Measurements from ENCODE around the gene SDCBP2. TPM values are rescaled to one million over a fixed set of nuclear protein-coding genes. Genes with fewer than 3 reads are reported as not detected.

SDCBP2 gene
- total RNA-seq, 2 donors from 2014 or later: 2.9 to 3.9 TPM

GRCh38 chr20:1298888-1299511 is 29.9 kb downstream of the SDCBP2 start:
- Histone ChIP-seq H3K9me3 (no peaks in the 10 kb centered on the region), H3K27me3 (no peaks in the 10 kb centered on the region), H3K4me3 (no peak overlapping the region), H3K4me1 (no peaks in the 10 kb centered on the region), H3K36me3 (no peaks in the 10 kb centered on the region), H3K27ac (no peak overlapping the region)
- no peak for TF ChIP-seq CTCF (IDR thresholded peaks at IDR 0.05)
- DNase-seq (ENCODE audit: low spot score): no peak

GRCh38 chr20:1298166-1298565 is 30.8 kb downstream of the SDCBP2 start:
- Histone ChIP-seq H3K4me3 (no peak overlapping the region), H3K27me3 (no peaks in the 10 kb centered on the region), H3K9me3 (no peaks in the 10 kb centered on the region), H3K4me1 (no peaks in the 10 kb centered on the region), H3K36me3 (no peaks in the 10 kb centered on the region), H3K27ac (no peak overlapping the region)
- TF ChIP-seq CTCF (IDR thresholded peaks at IDR 0.05): no peak
- no peak for DNase-seq (ENCODE audit: low spot score)

- no peak overlapping the region for H3K4me3 ChIP-seq
- no peaks in the 10 kb centered on the region for H3K9me3 ChIP-seq
- no peak for TF ChIP-seq CTCF (IDR thresholded peaks at IDR 0.05)
- no peak for DNase-seq (ENCODE audit: low spot score)
- H3K36me3 ChIP-seq: no peaks in the 10 kb centered on the region
- H3K4me1 ChIP-seq: no peaks in the 10 kb centered on the region
- no peak overlapping the region for H3K27ac ChIP-seq
- H3K27me3 ChIP-seq: no peaks in the 10 kb centered on the region
These were observed 31.5 kb downstream of the SDCBP2 start for GRCh38 chr20:1297486-1297885.

- Histone ChIP-seq H3K36me3 (no peaks in the 10 kb centered on the region), H3K27me3 (no peaks in the 10 kb centered on the region), H3K9me3 (no peaks in the 10 kb centered on the region), H3K4me3 (no peak overlapping the region), H3K4me1 (no peaks in the 10 kb centered on the region), H3K27ac (no peak overlapping the region)
- TF ChIP-seq CTCF (IDR thresholded peaks at IDR 0.05): no peak
- DNase-seq (ENCODE audit: low spot score): no peak
These were observed 32.0 kb downstream of the SDCBP2 start for GRCh38 chr20:1296922-1297321.

- Histone ChIP-seq H3K27ac (no peak overlapping the region), H3K36me3 (no peaks in the 10 kb centered on the region), H3K4me3 (no peak overlapping the region), H3K9me3 (no peaks in the 10 kb centered on the region), H3K4me1 (peaks cover 0 to 5% of the 10 kb centered on the region in 2 donors), H3K27me3 (no peaks in the 10 kb centered on the region)
- no peak for TF ChIP-seq CTCF (IDR thresholded peaks at IDR 0.05)
- DNase-seq (ENCODE audit: low spot score): no peak
These were observed 32.8 kb downstream of the SDCBP2 start for GRCh38 chr20:1296117-1296610.

All from right atrium auricular region (tissue), 2 donors.